Endothelial cell of umbilical vein (primary cell): ENCODE data around the gene IL17RB. TPM values are rescaled to one million over a fixed set of nuclear protein-coding genes. Genes with fewer than 3 reads are reported as not detected.

ENCODE experiments used
- BruUV-seq: library from RNA; stranded (reverse); fragments of 400-500 nt; replicated peaks from 2 replicates; lab custom pipeline; 2021; lab: Mats Ljungman, UMichigan
- CTCF ChIA-PET: fragments of 300-600, 350-600 bp; sonication (Branson Sonifier 250); formaldehyde crosslinking; loops from one replicate; lab custom pipeline; 2021; ENCODE audit warnings: antibody characterized with exemption, inconsistent platforms; lab: Charles Lee
- POLR2A ChIA-PET: fragments of 300-600, 350-600 bp; sonication (Branson Sonifier 250); formaldehyde crosslinking; loops from one replicate; lab custom pipeline; 2021; ENCODE audit warnings: antibody characterized with exemption, inconsistent platforms; lab: Charles Lee
- DNase-seq: peaks from one replicate; pipeline ENCODE4 v3.0.0-alpha.2; 2011; ENCODE audit warnings: low read depth, low spot score
- FAIRE-seq: peaks from 2 replicates; lab custom pipeline; 2011; peaks lifted over from hg19 to GRCh38; lab: Jason Lieb, UNC
- H2AFZ ChIP-seq: 2 replicates; pipeline ENCODE4 v1.6.0; 2012; ENCODE audit warnings: low read depth, low read length, control low read depth, inconsistent platforms
- H3K27ac ChIP-seq: 2 replicates; pipeline ENCODE4 v1.5.1; 2011; ENCODE audit warnings: low read depth, mild to moderate bottlenecking, control low read depth, low read length, moderate library complexity; ENCODE audit not compliant: insufficient read depth
- H3K27me3 ChIP-seq, 2 experiments: 2 replicates each; pipeline versions ENCODE4 v1.6.0 to v1.6.1; 2011; ENCODE audit warnings: low read length in 2 of 2, mixed read lengths in 1 of 2; ENCODE audit not compliant: control insufficient read depth in 2 of 2, insufficient read depth in 2 of 2
- H3K36me3 ChIP-seq, 2 experiments: 2 replicates in 1 of 2; 3 replicates in 1 of 2; pipeline ENCODE4 v1.5.1; 2011; ENCODE audit warnings: low read length in 2 of 2, mild to moderate bottlenecking in 1 of 2, moderate library complexity in 1 of 2; ENCODE audit not compliant: control insufficient read depth in 2 of 2, insufficient read depth in 2 of 2; ENCODE audit errors: extremely low read depth in 1 of 2
- H3K4me1 ChIP-seq: 3 replicates; pipeline ENCODE4 v1.5.1; 2011; ENCODE audit warnings: mild to moderate bottlenecking, low read length; ENCODE audit not compliant: control insufficient read depth, insufficient read depth; ENCODE audit errors: extremely low read depth
- H3K4me2 ChIP-seq: 2 replicates; pipeline ENCODE4 v1.6.1; 2011; ENCODE audit warnings: low read length, control low read depth, mixed read lengths; ENCODE audit not compliant: insufficient read depth
- H3K4me3 ChIP-seq, 3 experiments: fragments of 200-600 bp in 1 of 3; sonication (generic), shearing (Covaris generic) in 1 of 3; replicated peaks in 1 of 3; 2 replicates each; pipeline ENCODE4 v1.5.1; 2011 to 2016; ENCODE audit warnings: control low read depth in 3 of 3, low read length in 3 of 3, mild to moderate bottlenecking in 2 of 3, inconsistent platforms in 1 of 3, low read depth in 1 of 3, moderate library complexity in 1 of 3; ENCODE audit not compliant: insufficient read depth in 1 of 3
- H3K79me2 ChIP-seq: 2 replicates; pipeline ENCODE4 v1.6.0; 2012; ENCODE audit warnings: low read length, inconsistent platforms; ENCODE audit not compliant: control insufficient read depth, insufficient read depth
- H3K9ac ChIP-seq: replicated peaks from 2 replicates; pipeline ENCODE3; 2011; ENCODE audit warnings: low read length, control low read depth; ENCODE audit not compliant: insufficient read depth; ENCODE audit errors: extremely low read depth
- H3K9me1 ChIP-seq: replicated peaks from 3 replicates; pipeline ENCODE4 v1.6.0; 2011; ENCODE audit warnings: mild to moderate bottlenecking, low read length; ENCODE audit not compliant: control insufficient read depth, insufficient read depth; ENCODE audit errors: extremely low read depth
- H3K9me3 ChIP-seq: replicated peaks from 2 replicates; pipeline ENCODE4 v1.5.1; 2012; ENCODE audit warnings: low read length, inconsistent platforms; ENCODE audit not compliant: control insufficient read depth, insufficient read depth
- H4K20me1 ChIP-seq: replicated peaks from 2 replicates; pipeline ENCODE3; 2011; ENCODE audit warnings: mild to moderate bottlenecking, low read length; ENCODE audit not compliant: control insufficient read depth, insufficient read depth; ENCODE audit errors: extremely low read depth
- EZH2 ChIP-seq: IDR thresholded peaks from 2 replicates; pipeline ENCODE4 v1.6.1; 2012; ENCODE audit warnings: borderline replicate concordance, low read depth, mild to moderate bottlenecking, moderate library complexity, low read length, inconsistent platforms; ENCODE audit not compliant: severe bottlenecking
- FOS ChIP-seq: IDR thresholded peaks from 2 replicates; pipeline ENCODE4 v1.6.1; 2011; ENCODE audit warnings: mild to moderate bottlenecking, low read length, moderate library complexity, borderline replicate concordance; ENCODE audit not compliant: insufficient read depth
- GATA2 ChIP-seq: IDR thresholded peaks from 2 replicates; pipeline ENCODE4 v1.7.0; 2011; ENCODE audit warnings: low read depth, mild to moderate bottlenecking, moderate library complexity, mixed read lengths, low read length; ENCODE audit not compliant: insufficient read length, insufficient read depth
- JUN ChIP-seq: IDR thresholded peaks from 2 replicates; pipeline ENCODE4 v1.6.1; 2011; ENCODE audit warnings: borderline replicate concordance, low read depth; ENCODE audit not compliant: insufficient read length, insufficient read depth
- MYC ChIP-seq: IDR thresholded peaks from one replicate; pipeline ENCODE4 v1.6.1; 2011; ENCODE audit warnings: mild to moderate bottlenecking, low read depth, low read length
- POLR2A ChIP-seq: IDR thresholded peaks from 2 replicates; pipeline ENCODE4 v1.6.1; 2012; ENCODE audit warnings: low read depth, mild to moderate bottlenecking, control low read depth, low read length
- POLR2AphosphoS5 ChIP-seq: IDR thresholded peaks from 2 replicates; pipeline ENCODE4 v1.6.1; 2012; ENCODE audit warnings: low read depth, mild to moderate bottlenecking, control low read depth, low read length, moderate library complexity; ENCODE audit not compliant: insufficient read depth
- dilution Hi-C: fragments of 300-500 bp; cut with MboI; formaldehyde crosslinking; loops from one replicate; pipeline ENCODE4 v1.15.0; 2019; ENCODE audit warnings: low sequenced_read_pairs; ENCODE audit not compliant: extremely low pct_ligation_motif_present
- intact Hi-C: fragments of 100-400 bp; cut with micrococcal nuclease; formaldehyde crosslinking; loops from one replicate; pipeline ENCODE4 v1.10.0; 2022
- polyA plus RNA-seq, 4 experiments: library from polyadenylated mRNA; depleted of rRNA in 3 of 4; stranded (reverse) in 3 of 4; unstranded in 1 of 4; fragments of >200 nt; gene quantifications; 2 replicates each; pipeline versions ENCODE4 v1.2.1 to v1.2.3, GENCODE V29; 2011 to 2012; ENCODE audit warnings: missing spikeins in 1 of 4
- total RNA-seq: library from RNA; stranded (reverse); gene quantifications from 2 replicates; pipeline ENCODE4 v1.2.3, GENCODE V29; 2021
- TF ChIP-seq, protein P1 (sequence below): IDR thresholded peaks from 2 replicates; pipeline ENCODE4 v1.6.1; 2011; ENCODE audit not compliant: insufficient read depth, insufficient read length
- TF ChIP-seq, protein P2 (sequence below), 2 donors: IDR thresholded peaks; 1 replicate in 1 of 2; 2 replicates in 1 of 2; pipeline ENCODE4 v1.5.1; 2011; ENCODE audit warnings: low read length in 2 of 2, mild to moderate bottlenecking in 2 of 2, moderate library complexity in 2 of 2, control low read depth in 1 of 2, inconsistent platforms in 1 of 2, low read depth in 1 of 2; ENCODE audit not compliant: insufficient read depth in 1 of 2; ENCODE audit errors: extremely low read depth in 1 of 2

IL17RB gene
- total and polyA plus RNA-seq, 2 donors (not counting 3 experiments of a cell fraction or from before 2014, with no cell fraction given): 0.04 TPM; not detected in 1

DNA sequence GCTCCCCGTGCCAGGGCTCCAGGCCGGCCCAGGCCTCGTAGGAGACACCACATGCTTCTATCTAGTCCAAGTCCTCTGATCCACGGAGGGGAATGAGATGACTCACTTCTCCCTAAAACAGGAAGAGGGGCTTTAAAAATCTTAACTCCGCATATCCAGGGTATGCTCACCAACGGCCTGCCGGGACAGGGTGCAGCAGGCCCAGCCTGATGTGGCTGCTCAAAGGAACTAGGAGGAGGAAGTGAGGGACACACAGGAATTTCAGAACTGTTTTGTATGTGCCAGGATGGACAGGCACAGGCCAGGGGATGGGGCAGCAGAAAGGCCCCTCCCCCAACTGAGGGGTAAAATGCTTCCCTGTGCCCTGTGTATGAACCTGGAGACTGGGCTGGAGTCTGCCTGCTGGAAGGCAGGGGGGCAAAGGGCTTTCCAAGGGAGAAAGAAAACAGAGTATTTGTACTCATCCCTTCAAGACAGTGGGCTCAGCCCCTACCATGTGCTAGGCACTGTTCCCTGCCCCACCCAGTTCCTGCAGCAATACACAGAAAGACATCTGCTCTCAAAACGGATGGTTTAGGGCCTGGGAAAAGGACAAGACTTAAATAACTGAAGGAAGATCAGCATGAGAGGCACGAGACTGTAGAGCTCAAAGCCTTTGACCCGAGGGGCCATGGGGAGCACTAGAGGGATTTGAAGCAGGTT, 22.3 kb upstream of the IL17RB start:
- no peak overlapping the region for H3K9ac ChIP-seq
- H3K4me3 ChIP-seq: no peak overlapping the region
- H2AFZ ChIP-seq: no peak overlapping the region
- no peaks in the 10 kb centered on the region for H3K9me3 ChIP-seq
- FAIRE-seq: no peak
- H3K27me3 ChIP-seq: no peaks in the 10 kb centered on the region
- no peaks in the 10 kb centered on the region for H4K20me1 ChIP-seq
- H3K27ac ChIP-seq: no peak overlapping the region
- H3K79me2 ChIP-seq: no peaks in the 10 kb centered on the region
- no peak for TF ChIP-seq POLR2AphosphoS5
- no peak for TF ChIP-seq FOS
- no peak for TF ChIP-seq MYC
- no peak for TF ChIP-seq GATA2
- no peak for TF ChIP-seq JUN
- TF ChIP-seq POLR2A: no peak
- TF ChIP-seq, protein P1, sequence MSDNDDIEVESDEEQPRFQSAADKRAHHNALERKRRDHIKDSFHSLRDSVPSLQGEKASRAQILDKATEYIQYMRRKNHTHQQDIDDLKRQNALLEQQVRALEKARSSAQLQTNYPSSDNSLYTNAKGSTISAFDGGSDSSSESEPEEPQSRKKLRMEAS: no peak
- TF ChIP-seq EZH2: no peak
- TF ChIP-seq, protein P2, sequence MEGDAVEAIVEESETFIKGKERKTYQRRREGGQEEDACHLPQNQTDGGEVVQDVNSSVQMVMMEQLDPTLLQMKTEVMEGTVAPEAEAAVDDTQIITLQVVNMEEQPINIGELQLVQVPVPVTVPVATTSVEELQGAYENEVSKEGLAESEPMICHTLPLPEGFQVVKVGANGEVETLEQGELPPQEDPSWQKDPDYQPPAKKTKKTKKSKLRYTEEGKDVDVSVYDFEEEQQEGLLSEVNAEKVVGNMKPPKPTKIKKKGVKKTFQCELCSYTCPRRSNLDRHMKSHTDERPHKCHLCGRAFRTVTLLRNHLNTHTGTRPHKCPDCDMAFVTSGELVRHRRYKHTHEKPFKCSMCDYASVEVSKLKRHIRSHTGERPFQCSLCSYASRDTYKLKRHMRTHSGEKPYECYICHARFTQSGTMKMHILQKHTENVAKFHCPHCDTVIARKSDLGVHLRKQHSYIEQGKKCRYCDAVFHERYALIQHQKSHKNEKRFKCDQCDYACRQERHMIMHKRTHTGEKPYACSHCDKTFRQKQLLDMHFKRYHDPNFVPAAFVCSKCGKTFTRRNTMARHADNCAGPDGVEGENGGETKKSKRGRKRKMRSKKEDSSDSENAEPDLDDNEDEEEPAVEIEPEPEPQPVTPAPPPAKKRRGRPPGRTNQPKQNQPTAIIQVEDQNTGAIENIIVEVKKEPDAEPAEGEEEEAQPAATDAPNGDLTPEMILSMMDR (IDR thresholded peaks at IDR 0.05; ENCODE audit: extremely low read depth in 1 of 2, insufficient read depth in 1 of 2, low read depth in 1 of 2, low read length in 2 of 2): no peak
- intact Hi-C loops: no loop called here
- BruUV-seq: no TSS peak
- POLR2A ChIA-PET: no interaction called here
- dilution Hi-C loops: no loop called here
- H3K36me3 ChIP-seq: no peaks in the 10 kb centered on the region
- DNase-seq: no peak
- no peaks in the 10 kb centered on the region for H3K4me1 ChIP-seq
- no peak overlapping the region for H3K4me2 ChIP-seq
- H3K9me1 ChIP-seq: no peaks in the 10 kb centered on the region
- CTCF ChIA-PET: no interaction called here
